Uterus (tissue), 2 donors: ENCODE measurements around the gene STK39.

Source experiments
- CTCF ChIP-seq, 4 experiments: fragments of 200-600 bp in 2 of 4; fragments of 450-650 bp in 2 of 4; sonication (generic) in 2 of 4; IDR thresholded peaks; one replicate each; pipeline ENCODE4 v1.5.1; 2016 to 2019; ENCODE audit warnings: antibody characterized with exemption in 4 of 4, mild to moderate bottlenecking in 2 of 4, moderate library complexity in 1 of 4
- POLR2A ChIP-seq, 2 donors: fragments of 450-650 bp; IDR thresholded peaks; one replicate each; pipeline ENCODE4 v1.6.1; 2016; ENCODE audit warnings: antibody characterized with exemption in 2 of 2, mild to moderate bottlenecking in 1 of 2, moderate library complexity in 1 of 2

- TF ChIP-seq CTCF (IDR thresholded peaks at IDR 0.05) (no peak), POLR2A (IDR thresholded peaks at IDR 0.05) (no peak)
These were observed 192.7 kb downstream of the STK39 start for GRCh38 chr2:168054657-168055056.
